ENCODE measurements around the gene ACKR3.

ACKR3 gene

GRCh38 chr2:236569573-236569973, at the start of gene ACKR3:
Gene ACKR3 (plus strand): TSS chr2:236569825. CDS start chr2:236580466, 10,641 bp downstream.
- peak; percentile 32 to 45 for DNase-seq (ENCODE audit: low read depth in 2 of 2)

- DNase-seq (ENCODE audit: low read depth in 2 of 2): no peak
Observed at GRCh38 chr2:236521556-236521955, 48.1 kb upstream of the ACKR3 start.

- no peak for DNase-seq (ENCODE audit: low read depth in 2 of 2)
Observed at GRCh38 chr2:236523249-236523648, 46.4 kb upstream of the ACKR3 start.

GRCh38 chr2:236525411-236525997, 44.1 kb upstream of the ACKR3 start:
- no peak for DNase-seq (ENCODE audit: low read depth in 2 of 2)

GRCh38 chr2:236526455-236527158, 43.0 kb upstream of the ACKR3 start:
- DNase-seq (ENCODE audit: low read depth in 2 of 2): no peak

- no peak for DNase-seq (ENCODE audit: low read depth in 2 of 2)
Observed at GRCh38 chr2:236527159-236527630, 42.4 kb upstream of the ACKR3 start.

GRCh38 chr2:236529606-236530005, 40.0 kb upstream of the ACKR3 start:
- no peak for DNase-seq (ENCODE audit: low read depth in 2 of 2)

- DNase-seq (ENCODE audit: low read depth in 2 of 2): no peak
Observed at GRCh38 chr2:236530512-236530911, 39.1 kb upstream of the ACKR3 start.

GRCh38 chr2:236531195-236531594, 38.4 kb upstream of the ACKR3 start:
- no peak for DNase-seq (ENCODE audit: low read depth in 2 of 2)

- no peak for DNase-seq (ENCODE audit: low read depth in 2 of 2)
Observed at GRCh38 chr2:236531996-236532395, 37.6 kb upstream of the ACKR3 start.

- no peak for DNase-seq (ENCODE audit: low read depth in 2 of 2)
Observed at GRCh38 chr2:236533343-236533742, 36.3 kb upstream of the ACKR3 start.

GRCh38 chr2:236535024-236535423, 34.6 kb upstream of the ACKR3 start:
- no peak for DNase-seq (ENCODE audit: low read depth in 2 of 2)

- peak in 1 of 2 donors; percentile 25 for DNase-seq (ENCODE audit: low read depth in 2 of 2)
Observed at GRCh38 chr2:236536727-236537398, 32.8 kb upstream of the ACKR3 start.

GRCh38 chr2:236538242-236538641, 31.4 kb upstream of the ACKR3 start:
- DNase-seq (ENCODE audit: low read depth in 2 of 2): no peak

GRCh38 chr2:236541008-236541562, 28.5 kb upstream of the ACKR3 start:
- DNase-seq (ENCODE audit: low read depth in 2 of 2): no peak

GRCh38 chr2:236544362-236544761, 25.3 kb upstream of the ACKR3 start:
- DNase-seq (ENCODE audit: low read depth in 2 of 2): no peak

GRCh38 chr2:236545248-236545658, 24.4 kb upstream of the ACKR3 start:
- DNase-seq (ENCODE audit: low read depth in 2 of 2): no peak

- no peak for DNase-seq (ENCODE audit: low read depth in 2 of 2)
Observed at GRCh38 chr2:236545814-236546480, 23.7 kb upstream of the ACKR3 start.

- DNase-seq (ENCODE audit: low read depth in 2 of 2): no peak
Observed at GRCh38 chr2:236546561-236547002, 23.0 kb upstream of the ACKR3 start.

- no peak for DNase-seq (ENCODE audit: low read depth in 2 of 2)
Observed at GRCh38 chr2:236547725-236548124, 21.9 kb upstream of the ACKR3 start.

GRCh38 chr2:236548179-236548921, 21.3 kb upstream of the ACKR3 start:
- no peak for DNase-seq (ENCODE audit: low read depth in 2 of 2)

Measured in stimulated activated CD8-positive, alpha-beta memory T cell treated with anti-CD3 and anti-CD28 coated beads, Interleukin-7, amount 100 ng/mL, for 1 hour (primary cell).